Smooth muscle cell (in vitro differentiated cells): ENCODE data around the gene OAT. TPM values are rescaled to one million over a fixed set of nuclear protein-coding genes. Genes with fewer than 3 reads are reported as not detected.

ENCODE experiments used
- DNase-seq: peaks from one replicate; lab custom pipeline; 2025; ENCODE audit not compliant: unreplicated experiment; lab: John Stamatoyannopoulos, UW
- H2AFZ ChIP-seq: fragments of 200-600 bp; sonication (generic); 2 replicates; pipeline ENCODE4 v1.6.0; 2016; ENCODE audit warnings: antibody characterized with exemption, low read depth, mild to moderate bottlenecking
- H3F3A ChIP-seq: fragments of 200-600 bp; sonication (generic); 2 replicates; pipeline ENCODE4 v1.6.0; 2017; ENCODE audit warnings: antibody characterized with exemption, low read depth
- H3K27ac ChIP-seq: fragments of 200-600 bp; sonication (generic); 2 replicates; pipeline ENCODE4 v1.5.1; 2016; ENCODE audit warnings: low read depth, mild to moderate bottlenecking
- H3K27me3 ChIP-seq: fragments of 200-600 bp; sonication (generic); 2 replicates; pipeline ENCODE4 v1.6.1; 2016; ENCODE audit warnings: low read depth, mild to moderate bottlenecking
- H3K36me3 ChIP-seq: fragments of 200-600 bp; sonication (generic); 2 replicates; pipeline ENCODE4 v1.5.1; 2016; ENCODE audit warnings: low read depth
- H3K4me1 ChIP-seq: fragments of 200-600 bp; sonication (generic); 2 replicates; pipeline ENCODE4 v1.5.1; 2016; ENCODE audit warnings: low read depth
- H3K4me2 ChIP-seq: fragments of 200-600 bp; sonication (generic); 2 replicates; pipeline ENCODE4 v1.6.0; 2016; ENCODE audit warnings: mild to moderate bottlenecking
- H3K4me3 ChIP-seq: fragments of 200-600 bp; sonication (generic); 2 replicates; pipeline ENCODE4 v1.5.1; 2016; ENCODE audit warnings: mild to moderate bottlenecking
- H3K79me2 ChIP-seq: fragments of 200-600 bp; sonication (generic); 2 replicates; pipeline ENCODE4 v1.6.0; 2016; ENCODE audit warnings: low read depth, mild to moderate bottlenecking
- H3K9ac ChIP-seq: fragments of 200-600 bp; sonication (generic); 2 replicates; pipeline ENCODE4 v1.6.0; 2016; ENCODE audit warnings: low read depth
- H3K9me3 ChIP-seq: fragments of 200-600 bp; sonication (generic); replicated peaks from 2 replicates; pipeline ENCODE4 v1.5.1; 2016; ENCODE audit warnings: low read depth
- H4K20me1 ChIP-seq: fragments of 200-600 bp; sonication (generic); 2 replicates; pipeline ENCODE4 v1.6.0; 2016; ENCODE audit warnings: low read depth
- CTCF ChIP-seq: fragments of 200-600 bp; sonication (generic); IDR thresholded peaks from 2 replicates; pipeline ENCODE4 v1.5.1; 2017; ENCODE audit warnings: borderline replicate concordance, mild to moderate bottlenecking, antibody characterized with exemption; ENCODE audit not compliant: insufficient read depth, poor library complexity, severe bottlenecking
- WGBS: methylation state at CpG from one replicate; pipeline ENCODE4 v1.1.7; 2016; ENCODE audit warnings: low lambda C conversion rate; 5-methylcytosine and 5-hydroxymethylcytosine counted together
- polyA plus RNA-seq: library from polyadenylated mRNA; unstranded; fragments of >200 nt; fragmentation: Nextera tagmentation; extraction: Ambion mirVana; gene quantifications from 2 replicates; pipeline ENCODE4 v1.2.1, GENCODE V29; 2016
- total RNA-seq: library from RNA; depleted of rRNA; stranded (reverse); fragments of >200 nt; gene quantifications from 2 replicates; pipeline ENCODE4 v1.2.3, GENCODE V29; 2014

OAT gene
- total and polyA plus RNA-seq, 2 experiments from 2014 or later = 107 to 160 TPM

GRCh38 chr10:124458473-124458872 lies 39.8 kb upstream of the OAT start:
- no peaks in the 10 kb centered on the region for H3K4me1 ChIP-seq
- TF ChIP-seq CTCF = no peak
- H3K9ac ChIP-seq = no peak overlapping the region
- no peak overlapping the region for H3K4me2 ChIP-seq
- H3K79me2 ChIP-seq = no peaks in the 10 kb centered on the region
- H3K4me3 ChIP-seq = no peak overlapping the region
- 74% methylated on average over 4 of the region's 4 CpGs for WGBS
- no peak overlapping the region for H2AFZ ChIP-seq
- no peak for DNase-seq
- H3K27me3 ChIP-seq = peaks cover 28% of the 10 kb centered on the region
- no peaks in the 10 kb centered on the region for H3F3A ChIP-seq
- H3K27ac ChIP-seq = no peak overlapping the region
- H4K20me1 ChIP-seq = no peaks in the 10 kb centered on the region
- no peaks in the 10 kb centered on the region for H3K36me3 ChIP-seq
- H3K9me3 ChIP-seq = no peaks in the 10 kb centered on the region

GRCh38 chr10:124455441-124455840 lies 36.7 kb upstream of the OAT start:
- no peak for DNase-seq
- no peak for TF ChIP-seq CTCF
- 92% methylated on average over 7 of the region's 7 CpGs for WGBS

GRCh38 chr10:124453960-124454610 lies 35.4 kb upstream of the OAT start:
- TF ChIP-seq CTCF = no peak
- H3K36me3 ChIP-seq = no peaks in the 10 kb centered on the region
- H3F3A ChIP-seq = no peaks in the 10 kb centered on the region
- no peak overlapping the region for H3K9ac ChIP-seq
- H3K27me3 ChIP-seq = peaks cover 72% of the 10 kb centered on the region
- H3K4me3 ChIP-seq = no peak overlapping the region
- DNase-seq = no peak
- H3K79me2 ChIP-seq = no peaks in the 10 kb centered on the region
- no peak overlapping the region for H2AFZ ChIP-seq
- no peaks in the 10 kb centered on the region for H3K9me3 ChIP-seq
- H3K4me2 ChIP-seq = no peak overlapping the region
- no peak overlapping the region for H3K27ac ChIP-seq
- 7% methylated on average over 8 of the region's 8 CpGs for WGBS
- H4K20me1 ChIP-seq = no peaks in the 10 kb centered on the region
- H3K4me1 ChIP-seq = peaks cover 24% of the 10 kb centered on the region

More at GRCh38 chr10:124455441-124455840, 36.7 kb upstream of the OAT start:
- H3K9ac ChIP-seq = no peak overlapping the region
- H3F3A ChIP-seq = no peaks in the 10 kb centered on the region
- H3K9me3 ChIP-seq = no peaks in the 10 kb centered on the region
- peaks cover 58% of the 10 kb centered on the region for H3K27me3 ChIP-seq
- H4K20me1 ChIP-seq = no peaks in the 10 kb centered on the region
- no peak overlapping the region for H3K27ac ChIP-seq
- H3K79me2 ChIP-seq = no peaks in the 10 kb centered on the region
- no peak overlapping the region for H3K4me3 ChIP-seq
- peaks cover 13% of the 10 kb centered on the region for H3K4me1 ChIP-seq
- no peaks in the 10 kb centered on the region for H3K36me3 ChIP-seq
- H3K4me2 ChIP-seq = no peak overlapping the region
- no peak overlapping the region for H2AFZ ChIP-seq

GRCh38 chr10:124451276-124451675 lies 32.6 kb upstream of the OAT start:
- Histone ChIP-seq H3K4me3 (no peak overlapping the region), H3K27me3 (peaks cover 100% of the 10 kb centered on the region), H3K27ac (no peak overlapping the region), H3K9ac (no peak overlapping the region), H3K36me3 (no peaks in the 10 kb centered on the region), H2AFZ (no peak overlapping the region), H3F3A (no peaks in the 10 kb centered on the region), H3K4me1 (peaks cover 36% of the 10 kb centered on the region), H3K79me2 (no peaks in the 10 kb centered on the region), H4K20me1 (no peaks in the 10 kb centered on the region), H3K4me2 (no peak overlapping the region), H3K9me3 (no peaks in the 10 kb centered on the region)
- no peak for DNase-seq
- 27% methylated on average over 6 of the region's 6 CpGs for WGBS
- TF ChIP-seq CTCF = no peak
